ENCODE data around the gene ZNF280C.

- TF ChIP-seq CTCF (conservative IDR thresholded peaks at IDR 0.05; ENCODE audit: low read length) (no peak), EZH2phosphoT487 (IDR thresholded peaks at IDR 0.05; ENCODE audit: borderline replicate concordance, low read depth, low read length) (no peak)
Measured at GRCh38 chrX:130301405-130301804, 32.7 kb upstream of the ZNF280C start.

Measured in OCI-LY7 (cell line).